Globus pallidus (tissue), 1 donor: ENCODE measurements around the gene MUTYH.
"Not testable (repeated sequence)": the region's sequence is repeated elsewhere in the genome, so short reads cannot be mapped to it uniquely, and the experiment has no call there.

ENCODE experiments used
- DNase-seq: peaks from one replicate; pipeline ENCODE4 v3.0.0-alpha.2; 2015; ENCODE audit warnings: low spot score

The MUTYH gene

DNA sequence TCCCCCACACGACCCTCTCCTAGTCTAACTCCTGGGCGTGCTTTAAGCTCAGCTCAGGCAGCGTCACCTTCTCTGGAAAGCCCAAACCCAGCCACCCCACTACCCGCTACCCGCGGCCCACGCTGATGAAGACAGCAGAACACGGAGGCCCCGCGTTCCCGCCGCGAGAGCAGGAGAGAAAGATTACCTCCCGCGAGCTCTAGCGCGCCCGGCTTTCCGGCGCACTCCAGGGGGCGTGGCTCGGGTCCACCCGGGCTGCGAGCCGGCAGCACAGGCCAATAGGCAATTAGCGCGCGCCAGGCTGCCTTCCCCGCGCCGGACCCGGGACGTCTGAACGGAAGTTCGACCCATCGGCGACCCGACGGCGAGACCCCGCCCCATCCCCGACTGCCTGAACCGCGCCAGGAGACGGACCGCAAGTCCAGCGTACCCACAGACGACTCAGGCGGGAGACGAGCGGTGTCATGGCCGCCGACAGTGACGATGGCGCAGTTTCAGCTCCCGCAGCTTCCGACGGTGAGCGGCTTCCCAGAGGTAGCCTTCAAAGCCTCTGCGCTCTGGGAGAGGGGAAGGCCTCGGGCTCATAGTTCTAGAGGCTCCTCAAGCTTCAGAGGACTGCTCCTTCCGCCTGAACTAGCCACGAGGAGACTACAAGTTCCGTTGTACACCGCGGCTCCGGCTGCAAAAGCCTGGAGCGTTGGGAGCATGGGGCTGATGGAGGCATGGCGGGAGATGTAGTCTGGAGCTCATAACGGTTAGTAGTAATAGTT lies at the start of gene MUTYH, which contains the start of gene TOE1:
MUTYH (minus strand) TSS at position 652 of the 770 bp plus-strand sequence. CDS start 5,935 bp downstream, outside the sequence.
TOE1 (plus strand) TSS at position 382 of the 770 bp plus-strand sequence; CDS start at position 465, 83 bp downstream.
- peak; percentile 89 for DNase-seq

DNA sequence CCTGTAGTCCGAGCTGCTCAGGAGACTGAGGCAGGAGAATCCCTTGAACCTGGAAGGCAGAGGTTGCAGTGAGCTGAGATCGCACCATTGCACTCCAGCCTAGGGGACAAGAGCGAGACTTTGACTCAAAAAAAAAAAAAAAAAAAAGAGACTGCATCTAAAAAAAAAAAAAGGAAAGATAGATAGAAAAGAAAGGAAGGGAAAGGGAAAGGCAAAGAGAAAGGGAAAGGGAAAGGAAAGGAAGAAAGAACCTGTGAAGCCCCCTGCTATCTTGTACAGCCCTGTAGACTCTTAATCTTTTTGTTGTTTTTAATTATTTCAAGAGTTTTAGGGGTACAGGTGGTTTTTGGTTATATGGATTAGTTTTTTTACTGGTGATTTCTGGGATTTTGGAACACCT lies 46.0 kb upstream of the MUTYH start:
- DNase-seq = no peak

DNA sequence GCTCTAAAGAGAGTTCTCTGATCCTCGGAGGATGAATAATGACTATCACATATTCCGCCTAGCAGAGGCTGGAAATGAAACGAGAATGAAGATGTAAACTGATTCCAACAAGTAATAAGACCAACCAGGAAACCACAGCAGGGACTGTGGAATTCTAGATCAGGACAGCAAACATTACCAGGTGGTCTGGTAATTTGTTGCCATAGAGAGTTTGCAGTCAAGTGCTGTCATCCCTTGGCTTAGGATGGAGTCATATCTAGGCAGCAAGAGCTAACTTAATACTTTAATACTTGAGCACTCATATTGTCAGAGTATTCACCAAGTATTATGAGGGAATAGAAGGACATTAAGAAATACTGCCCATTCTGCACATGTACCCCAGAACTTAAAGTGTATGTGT lies 45.1 kb upstream of the MUTYH start:
- no peak for DNase-seq

DNA sequence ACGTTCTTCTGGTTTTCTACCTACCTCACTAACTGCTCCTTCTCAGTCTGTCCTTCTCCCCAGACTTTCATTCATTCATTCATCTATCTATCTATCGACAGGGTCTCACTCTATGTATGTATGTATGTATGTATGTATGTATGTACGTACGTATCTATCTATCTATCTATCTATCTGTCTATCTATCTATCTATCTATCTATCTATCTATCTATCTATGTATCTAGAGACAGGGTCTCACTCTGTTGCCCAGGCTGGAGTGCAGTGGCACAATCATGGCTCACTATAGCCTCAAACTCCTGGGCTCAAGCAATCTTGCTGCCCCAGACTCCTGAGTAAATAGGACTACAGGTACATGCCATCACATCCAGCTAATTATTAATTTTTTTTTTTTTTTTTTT lies 44.0 kb upstream of the MUTYH start:
- not testable (repeated sequence) for DNase-seq

DNA sequence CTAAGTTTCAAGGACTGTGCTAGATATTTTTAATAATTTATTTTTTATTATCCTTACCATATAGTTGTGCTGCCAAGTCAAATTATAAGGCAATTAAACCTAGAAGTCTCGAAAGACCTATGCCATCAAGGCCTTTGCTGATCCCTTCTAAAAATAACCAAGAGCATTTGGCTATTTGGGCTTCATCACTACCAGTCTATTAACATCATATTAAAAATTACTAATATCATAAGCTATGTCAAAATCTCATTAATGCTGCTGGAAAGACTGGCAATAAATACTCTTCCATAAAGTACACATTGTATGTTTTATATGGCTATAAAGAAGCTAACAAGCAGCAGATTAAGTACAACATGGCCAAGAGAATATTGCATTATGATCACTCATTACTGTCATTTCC lies 43.0 kb upstream of the MUTYH start:
- no peak for DNase-seq

DNA sequence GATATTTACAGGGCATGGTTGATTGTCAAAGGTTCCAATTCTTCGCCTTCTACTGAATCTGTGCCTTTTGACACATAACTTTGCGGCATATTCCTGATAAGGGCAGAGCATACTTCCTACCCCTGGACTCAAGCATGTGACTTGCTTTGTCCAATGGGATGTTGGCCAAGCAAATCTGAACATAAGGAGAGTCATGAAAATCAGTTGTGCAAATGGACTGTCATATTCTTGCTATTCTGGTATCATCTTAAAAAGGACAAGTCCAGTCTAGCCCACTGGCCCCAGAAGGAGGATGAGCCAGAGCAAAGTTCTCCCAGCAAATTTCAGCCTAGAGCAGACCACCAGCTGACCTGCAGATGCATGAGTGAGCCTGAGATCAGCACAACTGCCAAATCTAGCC lies 41.0 kb upstream of the MUTYH start:
- no peak for DNase-seq

DNA sequence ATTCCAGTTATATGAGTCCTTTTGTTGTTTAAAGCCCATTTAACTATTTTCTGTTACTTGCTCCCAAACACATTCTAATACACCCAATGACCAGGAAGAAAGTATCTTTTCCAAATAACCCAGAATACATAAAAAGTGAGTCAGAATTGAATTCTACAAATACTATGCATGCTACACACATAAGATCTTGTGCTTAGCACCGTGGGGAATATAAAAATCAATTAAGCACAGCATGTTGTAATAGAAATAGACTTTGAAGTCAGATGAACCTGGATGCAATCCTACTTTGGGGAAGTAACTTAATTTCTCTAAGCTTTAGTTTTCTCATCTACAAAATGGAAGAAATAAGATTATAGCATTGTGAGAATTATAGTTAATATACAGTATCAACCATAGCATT lies 40.5 kb upstream of the MUTYH start:
- DNase-seq = no peak

DNA sequence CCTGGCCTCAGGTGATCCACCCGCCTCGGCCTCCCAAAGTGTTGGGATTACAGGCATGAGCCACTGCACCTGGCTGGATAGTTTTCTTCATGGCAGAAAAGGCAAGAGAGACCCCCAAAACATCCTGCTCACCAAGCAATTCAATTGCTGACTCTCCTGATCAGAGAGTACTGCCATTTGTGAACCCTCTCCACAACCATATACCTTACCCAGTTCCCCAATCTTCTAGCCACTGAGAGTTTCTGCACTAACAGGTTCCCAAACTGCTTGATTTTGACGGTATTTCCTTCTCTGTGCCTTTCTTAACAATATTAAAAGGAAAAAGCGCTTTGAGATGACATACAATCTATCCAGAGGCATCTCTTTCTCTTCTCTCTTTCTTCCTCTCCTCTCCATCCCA lies 39.9 kb upstream of the MUTYH start:
- DNase-seq = no peak

DNA sequence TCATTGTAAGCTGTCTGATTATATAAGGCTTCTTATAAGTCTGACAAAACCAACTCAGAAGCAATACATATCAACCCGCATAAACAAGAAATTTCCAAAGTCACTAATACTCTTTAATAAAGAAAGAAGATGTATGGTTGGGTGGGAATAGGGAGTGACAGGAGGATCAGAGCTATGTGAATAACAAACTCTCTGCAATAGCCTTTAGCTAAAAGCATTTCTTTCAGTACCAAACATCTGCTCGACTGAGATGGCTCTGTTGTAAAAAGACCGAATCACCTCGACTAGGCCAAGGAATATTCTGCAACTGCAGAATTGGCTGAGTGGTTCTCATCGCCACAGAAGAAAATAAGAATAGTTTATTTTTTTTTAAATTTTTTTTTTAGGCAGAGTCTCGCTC lies 39.3 kb upstream of the MUTYH start:
- no peak for DNase-seq

DNA sequence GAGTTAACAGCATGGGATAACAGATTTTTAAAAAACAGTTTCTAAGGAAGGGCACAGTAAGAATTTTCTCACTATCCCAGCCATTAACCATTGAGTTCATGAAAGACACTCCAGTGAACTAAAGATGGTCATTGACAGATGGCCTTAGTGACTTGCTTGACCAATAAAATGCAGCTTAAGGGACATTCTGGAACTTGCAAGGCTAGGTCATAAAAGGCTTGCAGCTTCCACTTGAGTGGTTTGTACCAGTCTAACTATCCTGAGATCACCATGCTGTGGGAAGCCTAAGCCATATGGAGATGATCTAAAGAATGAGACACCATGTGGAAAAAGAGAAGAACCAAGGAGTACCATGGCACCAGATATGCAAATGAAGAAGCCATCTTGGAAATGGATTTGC lies 37.9 kb upstream of the MUTYH start:
- DNase-seq = no peak

DNA sequence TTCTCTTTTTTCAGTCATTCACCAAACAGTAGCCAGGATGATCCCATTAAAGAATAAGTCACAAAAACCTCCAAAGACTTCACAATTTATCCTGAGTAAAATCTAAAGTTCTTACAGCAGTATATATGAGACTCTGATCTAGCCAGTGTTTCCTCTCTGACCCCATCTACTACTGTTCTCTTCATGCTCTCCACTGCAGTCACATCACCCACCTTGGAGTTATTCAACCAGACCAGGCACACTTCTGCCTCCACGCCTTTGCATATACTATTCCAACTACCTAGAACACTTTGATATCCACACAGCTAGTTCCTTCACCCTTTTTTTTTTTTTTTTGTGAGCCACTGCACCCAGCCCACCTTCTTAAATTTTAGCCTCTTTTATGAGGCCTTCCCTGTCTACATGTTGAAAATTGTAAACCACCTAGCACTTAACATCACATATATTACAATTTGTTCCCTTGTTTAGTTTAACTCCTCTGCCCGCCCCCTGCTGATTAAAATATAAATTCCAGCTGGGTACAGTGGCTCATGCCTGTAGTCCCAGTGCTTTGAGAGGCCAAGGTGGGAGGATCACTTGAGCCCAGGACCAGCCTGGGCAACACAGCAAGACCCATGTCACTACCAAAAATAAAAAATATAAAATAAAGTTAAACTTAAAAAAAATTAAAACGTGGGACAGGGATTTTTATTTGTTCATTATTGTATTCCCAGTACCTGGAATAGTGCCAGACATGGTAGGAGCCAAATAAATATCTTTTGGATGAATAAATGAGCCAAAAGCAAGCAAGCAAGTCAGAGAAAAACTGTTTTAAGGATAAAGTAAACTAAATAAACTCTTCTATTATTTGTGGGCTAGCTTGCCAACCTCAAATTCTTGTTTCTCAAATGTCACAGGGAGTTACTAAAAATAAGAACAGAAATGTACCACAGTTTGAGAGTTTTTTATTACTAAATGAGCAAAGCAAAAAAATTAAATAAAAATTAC lies 35.2 kb upstream of the MUTYH start:
- DNase-seq = no peak

DNA sequence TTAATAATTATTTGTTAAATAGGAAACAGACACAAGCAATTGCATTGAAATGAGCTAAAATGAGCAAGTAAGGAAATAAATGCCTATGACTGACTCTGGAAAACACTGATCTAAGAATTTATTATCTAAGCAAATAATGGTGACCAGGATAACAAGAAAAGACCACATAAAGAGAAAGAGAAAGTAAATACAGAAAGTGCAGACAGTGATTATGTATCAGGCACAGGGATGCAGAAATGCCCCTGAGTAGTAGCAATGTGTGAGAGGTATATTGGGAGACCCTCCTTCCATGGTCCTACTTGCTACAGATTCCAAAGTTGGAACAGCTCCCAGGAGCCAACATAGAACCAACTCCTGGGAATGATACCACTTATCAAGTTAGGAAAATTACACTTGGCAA lies 33.3 kb upstream of the MUTYH start:
- no peak for DNase-seq

DNA sequence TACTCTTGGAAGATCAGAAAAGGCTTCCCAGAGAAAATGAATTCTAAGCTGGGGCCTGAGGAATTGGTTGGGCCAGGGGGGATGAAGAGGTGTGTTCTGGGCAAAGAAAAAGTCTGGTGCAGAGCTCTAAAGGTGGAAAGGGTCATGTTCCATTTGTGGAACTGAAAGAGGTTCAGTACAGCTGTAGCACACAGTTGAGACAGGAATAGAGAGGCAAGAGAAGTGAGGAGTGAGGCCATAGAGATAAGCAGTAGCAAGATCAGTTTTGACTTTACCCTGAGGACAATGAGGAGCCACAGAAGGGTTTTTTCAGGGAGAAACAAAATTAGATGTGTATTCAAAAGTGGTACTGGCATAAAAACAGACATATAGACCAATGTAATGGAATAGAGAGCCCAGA lies 30.3 kb upstream of the MUTYH start:
- DNase-seq = no peak

DNA sequence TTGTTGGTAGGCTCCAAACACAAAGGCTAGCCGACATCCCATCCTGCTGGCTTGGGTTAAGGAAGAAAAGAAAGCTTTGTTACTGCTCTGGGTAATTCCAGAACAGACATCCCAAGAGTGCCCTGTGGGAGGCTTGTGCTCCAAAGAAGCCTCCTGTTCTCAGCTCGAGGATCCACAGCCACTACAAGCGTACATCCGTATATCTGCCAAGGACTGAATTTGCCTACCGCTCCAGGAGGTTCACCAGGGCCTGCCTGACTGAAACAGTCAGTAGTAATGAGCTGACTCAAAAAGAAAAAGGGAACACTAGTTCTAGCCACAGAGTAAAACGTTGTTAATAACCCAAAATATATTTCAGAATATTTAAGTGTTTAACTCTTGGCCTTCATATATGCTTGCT lies 24.8 kb upstream of the MUTYH start:
- DNase-seq = peak; percentile 72

DNA sequence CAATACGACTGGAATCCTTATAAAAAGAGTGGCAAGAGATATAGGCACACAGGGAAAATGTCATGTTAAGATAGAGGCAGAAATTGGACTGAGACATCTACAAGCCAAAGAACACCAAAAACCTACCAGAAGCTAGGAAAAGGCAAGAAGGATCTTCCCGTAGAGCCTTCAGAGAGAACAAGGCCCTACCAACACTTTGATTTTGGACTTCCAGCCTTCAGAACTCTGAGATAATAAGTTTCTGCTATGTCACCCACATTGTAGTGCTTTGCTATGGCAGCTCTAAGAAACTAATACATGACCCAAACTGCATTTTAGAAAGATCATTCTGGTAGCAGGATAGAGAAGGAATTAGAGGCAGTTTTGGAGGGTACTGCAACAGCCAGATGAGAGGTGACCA lies 24.1 kb upstream of the MUTYH start:
- DNase-seq = no peak

DNA sequence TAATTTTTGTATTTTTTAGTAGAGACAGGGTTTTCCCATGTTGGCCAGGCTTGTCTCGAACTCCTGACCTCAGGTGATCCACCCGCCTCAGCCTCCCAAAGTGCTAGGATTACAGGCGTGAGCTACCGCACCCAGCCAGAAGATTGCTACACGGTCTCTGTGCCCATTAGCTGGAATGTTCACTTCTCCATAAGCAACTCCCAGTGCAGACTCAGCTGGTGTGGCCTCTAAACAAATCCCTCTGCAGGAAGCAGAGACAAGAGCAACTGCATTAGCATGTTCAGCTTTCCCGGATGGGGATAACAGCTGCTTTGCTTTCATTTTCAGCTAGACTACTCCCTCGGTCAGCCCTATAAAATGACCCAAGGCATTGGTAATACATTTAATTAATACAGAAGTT lies 20.7 kb upstream of the MUTYH start:
- DNase-seq = peak; percentile 54

DNA sequence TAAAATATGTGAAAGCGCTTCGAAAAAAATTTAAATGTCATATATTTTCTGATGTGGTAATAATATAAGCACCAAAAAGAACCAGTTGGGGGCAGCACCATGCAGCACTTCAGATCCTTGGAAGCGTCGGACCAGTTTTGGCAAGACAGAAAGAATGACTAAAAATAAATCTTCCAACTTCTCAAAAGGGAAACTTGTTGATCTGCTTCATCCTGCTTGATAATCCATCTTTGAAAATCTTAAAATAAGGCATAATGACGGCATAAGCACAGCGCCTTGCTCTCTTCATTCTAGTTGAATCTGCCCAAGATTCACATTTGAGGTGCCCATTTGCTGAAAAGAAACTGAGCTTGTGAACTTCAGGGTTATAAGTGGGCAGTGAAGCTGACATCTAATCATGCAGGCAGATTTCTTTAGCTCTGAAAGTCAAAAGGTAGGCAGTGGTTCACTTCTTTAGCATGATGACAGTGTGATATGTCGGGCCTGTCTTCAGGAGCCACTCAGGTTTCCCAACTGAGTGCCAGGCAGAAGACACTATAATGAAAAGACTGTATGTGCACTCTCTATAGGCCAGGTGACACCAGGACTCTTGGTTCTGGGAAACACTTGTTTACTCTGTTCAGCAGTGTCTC lies 19.8 kb upstream of the MUTYH start:
- peak; percentile 83 for DNase-seq

DNA sequence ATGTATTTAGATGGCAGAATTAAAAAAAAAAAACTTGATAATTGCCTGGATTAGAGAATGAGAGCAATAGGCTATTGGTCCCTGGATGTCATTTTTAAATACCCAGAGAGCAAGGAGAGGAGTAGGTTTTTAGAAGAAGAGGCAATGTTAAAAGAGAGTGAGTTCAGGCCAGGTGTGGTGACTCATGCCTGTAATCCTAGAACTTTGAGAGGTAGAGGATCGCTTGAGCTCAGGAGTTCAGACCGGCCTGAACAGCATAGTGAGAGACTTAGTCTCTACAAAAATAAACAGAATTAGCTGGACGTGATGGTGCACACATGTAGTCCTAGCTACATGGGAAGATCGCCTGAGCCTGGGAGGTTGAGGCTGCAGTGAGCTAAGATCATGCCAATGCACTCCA lies 15.9 kb upstream of the MUTYH start:
- no peak for DNase-seq

DNA sequence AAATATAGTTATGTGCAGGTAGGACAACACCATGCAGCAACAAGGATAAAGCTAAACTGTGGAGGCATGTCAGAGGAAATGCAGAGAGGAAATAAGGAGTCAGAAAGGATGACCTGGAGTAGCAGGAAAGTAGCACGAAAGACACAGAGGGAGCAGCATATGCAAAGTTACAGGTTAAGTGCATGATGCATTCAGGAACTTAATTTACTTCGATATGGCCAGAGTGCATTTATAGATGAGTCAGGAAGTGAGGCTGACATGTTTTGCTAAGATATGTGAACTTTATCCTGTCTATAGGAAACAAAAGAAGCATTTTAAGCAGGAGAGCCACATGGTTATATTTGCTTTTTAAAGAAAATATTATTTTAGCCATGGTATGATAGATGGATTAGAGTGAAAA lies 15.4 kb upstream of the MUTYH start:
- no peak for DNase-seq

DNA sequence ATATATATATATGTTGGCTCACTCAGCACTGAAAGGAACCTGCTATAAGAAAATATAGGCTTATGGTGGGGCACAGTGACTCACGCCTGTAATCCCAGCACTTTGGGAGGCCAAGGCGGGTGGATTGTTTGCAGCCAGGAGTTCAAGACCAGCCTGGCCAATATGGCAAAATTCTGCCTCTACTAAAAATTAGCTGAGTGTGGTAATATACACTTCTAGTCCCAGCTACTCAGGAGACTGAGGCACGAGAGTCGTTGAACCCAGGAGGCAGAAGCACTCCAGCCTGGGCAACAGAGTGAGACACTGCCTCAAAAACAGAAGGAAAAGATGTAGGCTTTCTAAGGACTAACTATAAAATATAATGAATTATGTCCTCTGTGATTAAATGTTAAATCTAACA lies 14.6 kb upstream of the MUTYH start:
- no peak for DNase-seq

DNA sequence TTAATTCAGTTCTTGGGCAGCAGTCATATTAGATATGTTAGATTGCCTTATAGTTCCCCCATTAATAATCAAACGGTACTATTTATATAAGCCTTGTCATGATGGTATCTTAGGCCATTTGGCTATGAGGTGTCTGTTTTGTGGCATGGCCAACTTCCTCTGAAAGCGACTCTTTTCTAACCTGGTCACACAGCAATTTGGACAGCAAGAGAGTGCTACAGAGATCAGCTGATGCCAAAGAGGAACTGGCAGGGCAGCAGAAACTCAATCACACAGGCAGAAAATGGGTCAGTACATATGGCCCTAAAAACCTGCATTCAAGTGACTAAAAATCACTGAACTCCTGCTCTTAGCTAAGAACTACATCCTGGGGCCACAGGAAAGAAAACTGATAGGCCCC lies 13.4 kb upstream of the MUTYH start:
- DNase-seq = peak; percentile 33

DNA sequence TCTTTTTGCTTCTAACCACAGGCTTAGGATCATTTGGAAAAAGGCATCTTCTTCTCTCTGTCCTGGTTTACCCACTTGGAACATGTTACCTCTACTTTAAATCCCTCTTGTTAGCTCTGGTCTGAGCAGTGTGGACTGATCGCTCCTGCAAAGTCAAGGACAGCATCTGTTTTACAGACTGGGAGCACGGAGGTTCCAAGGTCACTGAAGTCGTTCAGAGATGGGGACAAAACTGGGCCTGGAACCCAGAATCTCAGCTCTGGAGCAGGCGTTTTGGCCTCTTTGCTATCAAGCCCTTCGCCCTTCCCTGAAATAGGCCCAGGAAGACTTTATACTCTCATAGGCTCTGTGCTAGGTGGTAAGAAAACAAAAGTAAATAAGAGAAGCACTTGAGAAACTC lies 11.3 kb upstream of the MUTYH start:
- no peak for DNase-seq
